PC-3 (cell line): ENCODE measurements around the gene DLGAP1. TPM values are rescaled to one million over a fixed set of nuclear protein-coding genes. Genes with fewer than 3 reads are reported as not detected.

Source experiments
- ATAC-seq: fragments of 200-7000 bp; cut with Tn5 transposase; 2 replicates; pipeline ENCODE4 v1.9.1; 2020; ENCODE audit warnings: mild to moderate bottlenecking, moderate library complexity
- BruUV-seq: library from RNA; stranded (reverse); fragments of 400-500 nt; replicated peaks from 2 replicates; lab custom pipeline; 2021; lab: Mats Ljungman, UMichigan
- CTCF ChIA-PET: fragments of 300-600 bp; sonication (Branson Sonifier 250); formaldehyde crosslinking; loops from one replicate; lab custom pipeline; 2022; ENCODE audit warnings: antibody characterized with exemption; lab: Charles Lee
- POLR2A ChIA-PET: fragments of 300-600 bp; sonication (Branson Sonifier 250); formaldehyde crosslinking; loops from one replicate; lab custom pipeline; 2022; ENCODE audit warnings: antibody characterized with exemption; ENCODE audit not compliant: unreplicated experiment; lab: Charles Lee
- DNase-seq: peaks from one replicate; pipeline ENCODE4 v3.0.0-alpha.2; 2015
- H2AFZ ChIP-seq: fragments of 300-600 bp; sonication (generic); 2 replicates; pipeline ENCODE4 v1.6.0; 2016; ENCODE audit warnings: antibody characterized with exemption, low read length
- H3F3A ChIP-seq: fragments of 300-600 bp; sonication (generic); one replicate; pipeline ENCODE4 v1.6.0; 2017; ENCODE audit warnings: antibody characterized with exemption, low read length, control low read depth, mild to moderate bottlenecking; ENCODE audit not compliant: unreplicated experiment
- H3K27ac ChIP-seq: fragments of 300-600 bp; sonication (generic); 2 replicates; pipeline ENCODE4 v1.5.1; 2016; ENCODE audit warnings: mild to moderate bottlenecking, low read length
- H3K27me3 ChIP-seq: fragments of 300-600 bp; sonication (generic); 2 replicates; pipeline ENCODE4 v1.6.1; 2016; ENCODE audit warnings: low read length, mixed read lengths
- H3K36me3 ChIP-seq: fragments of 300-600 bp; sonication (generic); 2 replicates; pipeline ENCODE4 v1.6.1; 2016; ENCODE audit warnings: low read depth, mixed run types, low read length, mixed read lengths
- H3K4me1 ChIP-seq: fragments of 300-600 bp; sonication (generic); 2 replicates; pipeline ENCODE4 v1.5.1; 2016; ENCODE audit warnings: low read length; ENCODE audit not compliant: insufficient read depth
- H3K4me2 ChIP-seq: fragments of 300-600 bp; sonication (generic); 2 replicates; pipeline ENCODE4 v1.6.0; 2016; ENCODE audit warnings: low read length
- H3K4me3 ChIP-seq: fragments of 300-600 bp; sonication (generic); 2 replicates; pipeline ENCODE4 v1.5.1; 2016; ENCODE audit warnings: mild to moderate bottlenecking, low read length, mixed read lengths
- H3K79me2 ChIP-seq: fragments of 300-600 bp; sonication (generic); 2 replicates; pipeline ENCODE4 v1.6.1; 2017; ENCODE audit warnings: low read length, mixed read lengths
- H3K9ac ChIP-seq: fragments of 300-600 bp; sonication (generic); 2 replicates; pipeline ENCODE4 v1.6.0; 2016; ENCODE audit warnings: mild to moderate bottlenecking, low read length
- H3K9me2 ChIP-seq: fragments of 300-600 bp; sonication (generic); replicated peaks from 2 replicates; pipeline ENCODE4 v1.6.1; 2016; ENCODE audit warnings: mixed run types, low read length, mixed read lengths
- H3K9me3 ChIP-seq: fragments of 300-600 bp; sonication (generic); 2 replicates; pipeline ENCODE4 v1.6.1; 2016; ENCODE audit warnings: low read length, mixed read lengths
- H4K20me1 ChIP-seq: fragments of 300-600 bp; sonication (generic); 2 replicates; pipeline ENCODE4 v1.6.1; 2016; ENCODE audit warnings: low read length, mixed read lengths
- EZH2 ChIP-seq: fragments of 300-600 bp; sonication (generic); IDR thresholded peaks from one replicate; pipeline ENCODE4 v1.6.1; 2017; ENCODE audit warnings: antibody characterized with exemption, mild to moderate bottlenecking, low read length; ENCODE audit not compliant: unreplicated experiment
- EZH2phosphoT487 ChIP-seq: fragments of 300-600 bp; sonication (generic); IDR thresholded peaks from 2 replicates; pipeline ENCODE4 v1.6.1; 2018; ENCODE audit warnings: mild to moderate bottlenecking, antibody characterized with exemption, low read length, borderline replicate concordance
- intact Hi-C: fragments of 100-400 bp; cut with micrococcal nuclease; formaldehyde crosslinking; loops from 2 replicates; pipeline ENCODE4 v1.9.0; 2023
- total RNA-seq: library from RNA; depleted of rRNA; stranded (reverse); fragments of >200 nt; gene quantifications from 2 replicates; pipeline ENCODE4 v1.2.3, GENCODE V29; 2014
- TF ChIP-seq, protein P1 (sequence below): fragments of 300-600 bp; sonication (generic); conservative IDR thresholded peaks from 2 replicates; pipeline ENCODE4 v1.5.1; 2017; ENCODE audit warnings: antibody characterized with exemption, low read depth, mild to moderate bottlenecking, low read length

The DLGAP1 gene
- total RNA-seq, 1 experiment from 2014 or later = not detected

DNA sequence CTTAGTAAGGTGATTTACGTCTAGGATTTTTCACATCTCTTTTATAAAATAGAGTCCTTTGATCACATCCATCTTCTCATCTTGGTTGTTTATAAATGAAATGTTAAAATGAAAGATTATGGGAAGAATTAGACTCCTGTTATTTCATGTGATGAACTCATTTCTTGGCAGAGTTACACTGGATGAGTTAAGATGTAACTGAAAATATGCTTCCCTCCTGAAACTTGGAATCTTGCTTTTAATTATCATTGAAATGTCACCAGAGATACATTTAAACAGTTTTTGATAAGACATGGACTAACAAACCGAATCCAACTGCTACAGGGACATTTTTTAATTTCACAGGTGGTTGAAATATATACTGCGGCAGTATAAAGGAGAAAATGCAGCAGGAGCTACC is 274.0 kb downstream of the DLGAP1 start:
- no peak for TF ChIP-seq EZH2
- TF ChIP-seq, protein P1, sequence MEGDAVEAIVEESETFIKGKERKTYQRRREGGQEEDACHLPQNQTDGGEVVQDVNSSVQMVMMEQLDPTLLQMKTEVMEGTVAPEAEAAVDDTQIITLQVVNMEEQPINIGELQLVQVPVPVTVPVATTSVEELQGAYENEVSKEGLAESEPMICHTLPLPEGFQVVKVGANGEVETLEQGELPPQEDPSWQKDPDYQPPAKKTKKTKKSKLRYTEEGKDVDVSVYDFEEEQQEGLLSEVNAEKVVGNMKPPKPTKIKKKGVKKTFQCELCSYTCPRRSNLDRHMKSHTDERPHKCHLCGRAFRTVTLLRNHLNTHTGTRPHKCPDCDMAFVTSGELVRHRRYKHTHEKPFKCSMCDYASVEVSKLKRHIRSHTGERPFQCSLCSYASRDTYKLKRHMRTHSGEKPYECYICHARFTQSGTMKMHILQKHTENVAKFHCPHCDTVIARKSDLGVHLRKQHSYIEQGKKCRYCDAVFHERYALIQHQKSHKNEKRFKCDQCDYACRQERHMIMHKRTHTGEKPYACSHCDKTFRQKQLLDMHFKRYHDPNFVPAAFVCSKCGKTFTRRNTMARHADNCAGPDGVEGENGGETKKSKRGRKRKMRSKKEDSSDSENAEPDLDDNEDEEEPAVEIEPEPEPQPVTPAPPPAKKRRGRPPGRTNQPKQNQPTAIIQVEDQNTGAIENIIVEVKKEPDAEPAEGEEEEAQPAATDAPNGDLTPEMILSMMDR = no peak
- no peak for TF ChIP-seq EZH2phosphoT487
- H3K36me3 ChIP-seq = no peaks in the 10 kb centered on the region
- H3K9me3 ChIP-seq = peaks cover 9% of the 10 kb centered on the region
- H3K79me2 ChIP-seq = no peaks in the 10 kb centered on the region
- ATAC-seq (no peak), DNase-seq (no peak)
- no peak overlapping the region for H2AFZ ChIP-seq
- H3K4me2 ChIP-seq = no peak overlapping the region
- no peak overlapping the region for H3K4me3 ChIP-seq
- ChIA-PET POLR2A (no interaction called here), CTCF (no interaction called here)
- intact Hi-C loops = no loop called here
- no peak overlapping the region for H3K27ac ChIP-seq
- H3F3A ChIP-seq = no peaks in the 10 kb centered on the region
- no peak overlapping the region for H3K9ac ChIP-seq
- H3K27me3 ChIP-seq = no peaks in the 10 kb centered on the region
- no peaks in the 10 kb centered on the region for H3K9me2 ChIP-seq
- H4K20me1 ChIP-seq = no peaks in the 10 kb centered on the region
- no TSS peak for BruUV-seq
- H3K4me1 ChIP-seq = no peaks in the 10 kb centered on the region

DNA sequence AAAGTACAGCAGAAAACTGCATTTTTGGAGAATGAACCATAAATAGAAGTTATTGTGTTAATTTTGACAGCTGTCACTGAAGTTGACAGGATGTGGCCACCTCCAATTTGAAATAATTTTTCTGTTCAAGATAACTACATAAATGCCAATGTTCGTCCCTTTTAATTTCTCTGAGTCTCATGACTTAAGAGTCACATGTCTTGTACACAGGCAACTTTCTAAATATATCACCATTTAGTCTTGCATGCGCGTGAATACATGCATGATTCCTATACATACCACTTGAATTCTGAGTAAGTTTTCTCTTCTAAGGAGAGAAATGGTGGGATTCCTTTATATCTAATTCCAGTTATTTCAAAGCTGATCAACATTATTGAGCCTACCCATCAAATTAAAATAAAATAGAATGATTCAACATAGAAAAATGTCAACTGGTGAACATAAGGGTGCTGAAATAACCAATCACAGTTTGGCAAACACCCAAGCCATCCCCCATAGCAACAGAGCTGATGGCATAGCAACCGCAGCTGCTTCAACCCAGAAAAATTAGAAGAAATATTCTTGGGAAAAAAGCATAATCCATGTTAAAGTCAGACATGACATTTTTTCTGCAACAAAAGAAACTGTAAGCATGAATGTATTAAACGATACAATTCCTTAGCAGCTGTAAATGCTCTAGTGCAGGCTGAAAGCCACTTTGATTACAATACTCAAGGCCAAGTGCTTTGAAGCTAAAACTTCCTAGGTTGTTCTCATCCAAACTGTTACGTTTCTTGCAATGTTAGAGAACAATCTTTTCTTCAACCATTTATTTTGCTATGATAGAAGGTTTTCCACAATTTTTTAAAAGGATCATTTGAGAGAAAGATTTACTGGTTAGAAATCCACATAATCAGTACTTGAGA is 282.7 kb downstream of the DLGAP1 start:
- ATAC-seq (no peak), DNase-seq (no peak)
- Histone ChIP-seq H3K9me2 (no peaks in the 10 kb centered on the region), H3F3A (no peaks in the 10 kb centered on the region), H3K4me3 (no peak overlapping the region), H3K27me3 (no peaks in the 10 kb centered on the region), H3K9me3 (0 out of 2 replicates have a peak, but pooled peaks cover 21% of the 10 kb centered on the region), H2AFZ (no peak overlapping the region), H3K27ac (no peak overlapping the region), H3K79me2 (no peaks in the 10 kb centered on the region), H3K36me3 (no peaks in the 10 kb centered on the region), H3K4me2 (no peak overlapping the region), H4K20me1 (no peaks in the 10 kb centered on the region), H3K4me1 (no peaks in the 10 kb centered on the region), H3K9ac (no peak overlapping the region)
- ChIA-PET POLR2A (no interaction called here), CTCF (no interaction called here)
- no TSS peak for BruUV-seq
- intact Hi-C loops = no loop called here
- TF ChIP-seq, protein P1 = no peak
- TF ChIP-seq EZH2 = no peak
- TF ChIP-seq EZH2phosphoT487 = no peak

DNA sequence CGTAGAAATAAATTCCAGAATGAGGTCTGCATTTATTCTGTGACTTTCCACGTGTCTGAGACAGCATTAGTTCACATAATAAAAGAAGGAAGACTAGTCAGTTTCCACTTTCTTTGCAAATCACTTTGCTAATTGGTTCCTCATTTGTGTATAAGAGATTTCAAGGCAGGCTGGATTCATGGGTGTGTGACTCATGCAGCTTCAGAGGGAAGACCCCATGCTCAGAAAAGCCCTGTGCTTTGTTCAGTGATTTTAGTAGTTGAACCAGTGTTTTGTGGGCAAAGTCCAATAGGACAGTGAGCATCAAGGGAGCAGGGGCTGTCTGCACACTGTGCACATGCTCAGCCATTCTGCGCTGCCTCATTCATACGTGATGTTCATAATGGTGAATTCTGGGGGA is 297.8 kb downstream of the DLGAP1 start:
- H3K4me1 ChIP-seq = no peaks in the 10 kb centered on the region
- no peak overlapping the region for H3K27ac ChIP-seq
- H3K4me3 ChIP-seq = no peak overlapping the region
- H3K4me2 ChIP-seq = no peak overlapping the region
- H3K9me2 ChIP-seq = no peaks in the 10 kb centered on the region
- H3K9me3 ChIP-seq = peaks cover 23% of the 10 kb centered on the region
- TF ChIP-seq EZH2 (no peak), EZH2phosphoT487 (no peak)
- TF ChIP-seq, protein P1 = no peak
- BruUV-seq = no TSS peak
- intact Hi-C loops = no loop called here
- no peak overlapping the region for H2AFZ ChIP-seq
- ChIA-PET CTCF (no interaction called here), POLR2A (no interaction called here)
- H3K36me3 ChIP-seq = no peaks in the 10 kb centered on the region
- no peak for DNase-seq
- ATAC-seq = no peak
- H3K27me3 ChIP-seq = no peaks in the 10 kb centered on the region
- H3K9ac ChIP-seq = no peak overlapping the region
- no peaks in the 10 kb centered on the region for H4K20me1 ChIP-seq
- no peaks in the 10 kb centered on the region for H3K79me2 ChIP-seq
- H3F3A ChIP-seq = no peaks in the 10 kb centered on the region
